Measurements from ENCODE around the gene RTP3.
A peak's percentile ranks its signal among the peaks of the same experiment; 100 is the strongest.

RTP3 gene

GRCh38 chr3:46469680-46470357 lies 28.0 kb upstream of the RTP3 start:
- no peak for DNase-seq

- DNase-seq: no peak
Observed at GRCh38 chr3:46470831-46471230, 26.9 kb upstream of the RTP3 start.

- DNase-seq: no peak
Observed at GRCh38 chr3:46471371-46471914, 26.3 kb upstream of the RTP3 start.

GRCh38 chr3:46472736-46473135 lies 25.0 kb upstream of the RTP3 start:
- DNase-seq: no peak

- no peak for DNase-seq
Observed at GRCh38 chr3:46477145-46477544, 20.6 kb upstream of the RTP3 start.

- DNase-seq: no peak
Observed at GRCh38 chr3:46477756-46478155, 20.0 kb upstream of the RTP3 start.

GRCh38 chr3:46478341-46478740 lies 19.4 kb upstream of the RTP3 start:
- no peak for DNase-seq

- DNase-seq: no peak
Observed at GRCh38 chr3:46479021-46479420, 18.8 kb upstream of the RTP3 start.

- no peak for DNase-seq
Observed at GRCh38 chr3:46479696-46480095, 18.1 kb upstream of the RTP3 start.

- peak; percentile 29 for DNase-seq
Observed at GRCh38 chr3:46480491-46481195, 17.1 kb upstream of the RTP3 start.

GRCh38 chr3:46481636-46482035 lies 16.1 kb upstream of the RTP3 start:
- no peak for DNase-seq

- peak; percentile 50 for DNase-seq
Observed at GRCh38 chr3:46482632-46483350, 15.0 kb upstream of the RTP3 start.

- no peak for DNase-seq
Observed at GRCh38 chr3:46483825-46484224, 14.0 kb upstream of the RTP3 start.

GRCh38 chr3:46484388-46484787 lies 13.4 kb upstream of the RTP3 start:
- DNase-seq: no peak

GRCh38 chr3:46484911-46485778 lies 12.6 kb upstream of the RTP3 start:
- DNase-seq: peak; percentile 69

GRCh38 chr3:46485779-46486175 lies 12.0 kb upstream of the RTP3 start:
- no peak for DNase-seq

GRCh38 chr3:46488735-46489361 lies 8.9 kb upstream of the RTP3 start:
- DNase-seq: peak; percentile 97

GRCh38 chr3:46489381-46489780 lies 8.4 kb upstream of the RTP3 start:
- no peak for DNase-seq

GRCh38 chr3:46489875-46490274 lies 7.9 kb upstream of the RTP3 start:
- no peak for DNase-seq

GRCh38 chr3:46490338-46491084 lies 7.3 kb upstream of the RTP3 start:
- DNase-seq: no peak
